ENCODE data around the gene SUPT3H. TPM values are rescaled to one million over a fixed set of nuclear protein-coding genes. Genes with fewer than 3 reads are reported as not detected.

Gene SUPT3H
- total and polyA plus RNA-seq, 2 of the 8 experiments (the other 6 are each of a cell fraction or from before 2014, with no cell fraction given): 18.8 to 23.0 TPM

DNA sequence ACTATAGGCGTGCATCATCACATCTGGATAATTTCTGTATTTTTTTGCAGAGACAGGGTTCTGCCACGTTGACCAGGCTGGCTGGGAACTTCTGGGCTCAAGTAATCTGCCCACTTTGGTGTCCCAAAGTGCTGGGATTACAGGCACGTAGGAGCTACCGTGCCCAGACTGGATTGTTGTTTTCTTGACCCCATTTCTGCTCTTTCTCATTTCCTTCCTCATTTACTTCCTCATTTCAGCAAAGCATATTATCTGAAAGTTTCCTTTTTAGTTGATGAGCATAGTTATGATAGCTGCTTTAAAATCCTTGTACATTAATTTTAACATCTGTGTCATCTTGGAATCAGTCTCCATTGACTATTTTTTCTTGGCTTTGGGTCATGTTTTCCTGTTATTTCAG lies 350.6 kb downstream of the SUPT3H start:
- no peak for FAIRE-seq
- Histone ChIP-seq H3K4me1 (replicated peaks in 1 of 4; ENCODE audit: control insufficient read depth in 3 of 4, insufficient read depth in 4 of 4, low read length in 3 of 4) (no peaks in the 10 kb centered on the region), H2AK5ac (ENCODE audit: low read depth, low read length) (no peak overlapping the region), H2BK15ac (ENCODE audit: low read length) (no peak overlapping the region), H2BK12ac (ENCODE audit: low read depth, low read length) (no peak overlapping the region), H3K18ac (ENCODE audit: extremely low read depth, low read length) (no peak overlapping the region), H2BK20ac (ENCODE audit: low read length) (no peak overlapping the region), H2BK5ac (ENCODE audit: low read depth, low read length) (no peak overlapping the region; the same call in 1 of the 2 replicates), H3K27ac (ENCODE audit: low read depth, low read length) (no peak overlapping the region), H3K4me2 (ENCODE audit: insufficient read depth in 1 of 2, low read depth in 2 of 2, low read length in 2 of 2) (no peak overlapping the region), H3K14ac (ENCODE audit: insufficient read length) (no peak overlapping the region), H3K23ac (ENCODE audit: insufficient read length) (no peak overlapping the region), H3K23me2 (ENCODE audit: low read depth, low read length) (no peaks in the 10 kb centered on the region), H3K9ac (replicated peaks in 1 of 4; ENCODE audit: extremely low read depth in 1 of 4, low read depth in 3 of 4, low read length in 3 of 4) (no peak overlapping the region), H3K56ac (replicated peaks; ENCODE audit: insufficient read length, low read depth, low read length) (no peak overlapping the region), H4K20me1 (replicated peaks in 1 of 2; ENCODE audit: control insufficient read depth in 1 of 2, insufficient read depth in 2 of 2, low read length in 2 of 2) (no peaks in the 10 kb centered on the region), H4K91ac (replicated peaks; ENCODE audit: insufficient read length, low read length) (no peak overlapping the region), H2BK120ac (replicated peaks; ENCODE audit: low read depth, low read length) (no peak overlapping the region), H3K4ac (replicated peaks; ENCODE audit: insufficient read length, low read depth, low read length) (no peak overlapping the region), H3K79me2 (ENCODE audit: control insufficient read depth in 1 of 2, insufficient read depth in 2 of 2, low read length in 2 of 2) (no peaks in the 10 kb centered on the region), H3K27me3 (replicated peaks in 1 of 4; ENCODE audit: control insufficient read depth in 3 of 4, extremely low read depth in 1 of 4, insufficient read depth in 3 of 4, low read length in 3 of 4) (no peaks in the 10 kb centered on the region), H3K4me3 (ENCODE audit: extremely low read depth in 1 of 4, insufficient read depth in 2 of 4, low read depth in 3 of 4, low read length in 4 of 4) (no peak overlapping the region), H4K8ac (ENCODE audit: extremely low read depth, insufficient read depth, low read length) (no peak overlapping the region; the same call in 1 of the 2 replicates), H2AFZ (ENCODE audit: low read length) (no peak overlapping the region), H3K36me3 (ENCODE audit: control insufficient read depth in 2 of 4, insufficient read depth in 4 of 4, low read length in 3 of 4) (no peaks in the 10 kb centered on the region), H3K79me1 (ENCODE audit: low read depth, low read length) (no peaks in the 10 kb centered on the region), H4K5ac (ENCODE audit: insufficient read length, low read depth, low read length) (no peak overlapping the region), H3K9me3 (ENCODE audit: insufficient read depth in 2 of 2, low read depth in 1 of 2, low read length in 1 of 2) (no peaks in the 10 kb centered on the region)
- 84% methylated on average over 4 of the region's 4 CpGs; no CpG with 5 or more reads in 1 of the 2 experiments for WGBS, 2 experiments (ENCODE audit: extremely low coverage in 1 of 2, insufficient coverage in 1 of 2, insufficient read length in 1 of 2, insufficient replicate concordance in 2 of 2, low coverage in 1 of 2, low lambda C conversion rate in 2 of 2, missing lambda C conversion rate in 1 of 2)
- CTCF ChIA-PET (ENCODE audit: partially characterized antibody): no interaction called here
- no peak for DNase-seq (ENCODE audit: low read depth in 1 of 2, low spot score in 2 of 2)
- POLR2A ChIA-PET (ENCODE audit: partially characterized antibody): no interaction called here
- TF ChIP-seq RXRA (IDR thresholded peaks at IDR 0.05; ENCODE audit: insufficient read depth, low read depth, low read length) (no peak), EZH2 (IDR thresholded peaks at IDR 0.05; ENCODE audit: low read depth, low read length, severe bottlenecking) (no peak), JUN (IDR thresholded peaks at IDR 0.05; ENCODE audit: low read depth, low read length) (no peak), KDM4A (IDR thresholded peaks at IDR 0.05; ENCODE audit: low read depth, low read length, severe bottlenecking) (no peak)
